Stimulated activated CD8-positive, alpha-beta memory T cell treated with anti-CD3 and anti-CD28 coated beads, Interleukin-15, amount 100 ng/mL, for 4 hours (primary cell): ENCODE results near the gene TBC1D32.
"Not testable (repeated sequence)": the region's sequence is repeated elsewhere in the genome, so short reads cannot be mapped to it uniquely, and the experiment has no call there.

ENCODE experiments used
- DNase-seq, 2 donors: peaks; one replicate each; pipeline ENCODE4 v3.0.0-alpha.2; 2020; ENCODE audit warnings: low read depth in 2 of 2

The TBC1D32 gene

GRCh38 chr6:121334299-121335086 is at the start of gene TBC1D32:
TBC1D32 (minus strand) TSS chr6:121334480; CDS start chr6:121334430, 50 bp downstream.
- DNase-seq = peak; percentile 77 to 85

DNA sequence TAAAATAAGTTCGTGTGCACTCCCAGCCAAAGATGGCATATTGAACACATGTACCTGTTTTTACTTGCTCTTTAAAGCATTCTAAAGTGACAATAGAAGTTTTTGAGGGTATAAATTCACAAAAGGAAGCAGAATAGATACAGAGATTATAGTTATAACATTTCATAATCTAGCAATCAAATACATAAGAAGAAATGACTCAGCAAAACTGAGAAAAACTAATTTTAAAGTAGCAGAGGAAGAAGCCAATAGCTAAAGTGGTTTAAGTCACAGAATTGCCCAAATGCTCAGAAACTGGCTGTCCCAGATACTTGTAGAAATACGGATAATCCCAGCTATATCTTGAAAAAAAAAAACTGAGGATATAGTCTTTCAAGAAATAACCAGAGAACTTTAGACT is 49.2 kb upstream of the TBC1D32 start:
- no peak for DNase-seq

- no peak for DNase-seq
Measured at GRCh38 chr6:121382467-121383121, 48.3 kb upstream of the TBC1D32 start.

DNA sequence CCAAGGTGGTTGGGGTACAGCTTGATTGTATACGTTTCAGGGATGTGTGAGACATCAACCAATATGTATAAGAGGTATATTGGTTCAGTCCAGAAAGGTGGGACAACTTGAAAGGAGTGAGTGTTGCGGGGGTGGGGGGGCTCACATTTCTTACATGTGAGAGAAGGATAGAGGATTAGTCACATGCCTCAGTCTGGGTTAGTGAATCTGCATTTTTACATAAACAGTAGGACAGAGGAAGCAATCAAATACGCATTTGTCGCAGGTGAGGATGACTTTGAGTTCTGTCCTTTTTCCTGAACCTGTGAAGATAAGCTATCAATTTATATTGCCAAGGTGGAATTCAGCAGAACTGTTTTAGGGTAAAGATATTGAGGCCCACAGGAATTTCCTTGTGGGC is 42.1 kb upstream of the TBC1D32 start:
- DNase-seq = no peak

DNA sequence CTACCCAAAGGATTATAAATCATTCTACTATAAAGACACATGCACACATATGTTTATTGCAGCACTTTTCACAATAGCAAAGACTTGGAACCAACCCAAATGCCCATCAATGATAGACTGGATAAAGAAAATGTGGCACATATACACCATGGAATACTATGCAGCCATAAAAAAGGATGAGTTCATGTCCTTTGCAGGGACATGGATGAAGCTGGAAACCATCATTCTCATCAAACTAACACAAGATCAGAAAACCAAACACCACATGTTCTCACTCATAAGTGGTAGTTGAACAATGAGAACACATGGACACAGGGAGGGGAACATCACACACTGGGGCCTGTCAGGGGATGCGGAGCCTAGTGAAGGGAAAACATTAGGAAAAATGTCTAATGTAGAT is 39.9 kb upstream of the TBC1D32 start:
- not testable (repeated sequence) for DNase-seq

- DNase-seq = no peak
Measured at GRCh38 chr6:121365536-121366521, 31.5 kb upstream of the TBC1D32 start.

GRCh38 chr6:121356575-121356974 is 22.3 kb upstream of the TBC1D32 start:
- DNase-seq = no peak

DNA sequence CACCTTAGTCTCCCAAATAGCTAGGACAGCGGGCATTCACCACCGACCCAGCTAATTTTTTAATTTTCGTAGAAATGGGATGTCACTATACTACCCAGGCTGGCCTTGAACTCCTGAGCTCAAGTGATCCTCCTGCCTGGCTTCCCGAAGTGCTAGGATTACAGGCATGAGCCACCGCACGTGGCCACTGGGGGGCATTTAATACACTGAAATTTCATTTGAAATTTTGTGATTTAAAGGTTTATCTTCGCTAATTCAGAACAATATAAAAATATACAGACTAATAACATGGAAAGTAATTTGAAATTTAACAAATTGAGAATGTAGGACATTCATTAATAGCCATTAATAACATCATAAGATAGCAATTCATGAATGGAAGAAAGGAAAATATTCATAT is 20.5 kb upstream of the TBC1D32 start:
- no peak for DNase-seq

GRCh38 chr6:121352941-121353340 is 18.7 kb upstream of the TBC1D32 start:
- DNase-seq = no peak

- DNase-seq = no peak
Measured at GRCh38 chr6:121351916-121352315, 17.6 kb upstream of the TBC1D32 start.

- DNase-seq = no peak
Measured at GRCh38 chr6:121349596-121349995, 15.3 kb upstream of the TBC1D32 start.

GRCh38 chr6:121347484-121347883 is 13.2 kb upstream of the TBC1D32 start:
- no peak for DNase-seq

- no peak for DNase-seq
Measured at GRCh38 chr6:121344539-121344938, 10.3 kb upstream of the TBC1D32 start.

GRCh38 chr6:121339639-121340226 is 5.5 kb upstream of the TBC1D32 start:
- DNase-seq = no peak

DNA sequence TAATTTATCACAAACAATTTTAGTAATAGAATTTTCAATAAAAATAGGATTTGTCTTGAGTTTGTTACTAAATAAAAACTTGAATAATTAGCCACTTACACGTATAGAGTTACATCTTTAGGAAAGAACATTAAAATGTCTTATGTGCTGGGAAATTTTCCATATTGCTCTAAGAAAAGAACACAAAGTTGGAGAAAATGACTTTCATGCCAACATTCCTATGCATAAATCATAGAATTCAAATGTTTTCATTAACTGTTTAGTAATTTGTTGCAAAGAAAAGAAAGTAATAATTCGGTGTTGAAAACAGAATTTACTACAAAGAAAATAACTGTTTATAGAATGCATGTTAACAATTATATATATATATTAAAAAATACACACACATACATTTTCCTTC is 4.7 kb upstream of the TBC1D32 start:
- DNase-seq = no peak

- no peak for DNase-seq
Measured at GRCh38 chr6:121338366-121338765, 4.1 kb upstream of the TBC1D32 start.

GRCh38 chr6:121335087-121336008 is 1.1 kb upstream of the TBC1D32 start:
- no peak for DNase-seq

- not testable (repeated sequence) for DNase-seq
Measured at GRCh38 chr6:121333694-121334093, 586 bp downstream of the TBC1D32 start.

DNA sequence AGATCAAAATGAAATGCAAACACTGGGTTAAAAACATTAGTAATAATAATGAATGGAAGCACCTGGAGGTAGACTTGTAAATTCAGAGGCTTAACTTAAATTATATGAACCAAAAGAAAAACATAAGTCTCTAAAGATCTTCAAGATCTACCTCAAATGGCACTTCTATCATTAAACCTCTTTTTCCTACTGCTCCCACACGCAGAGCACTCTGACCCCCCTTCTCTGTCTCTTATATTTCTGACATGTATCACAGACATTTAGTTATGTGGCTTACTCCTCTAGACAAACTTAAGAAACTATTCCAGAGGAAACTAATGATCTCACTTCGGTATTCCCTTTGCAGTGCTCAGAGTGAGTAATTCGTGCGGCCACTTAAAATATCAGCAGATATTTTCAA is 1.1 kb downstream of the TBC1D32 start:
- no peak for DNase-seq

GRCh38 chr6:121330516-121330915 is 3.8 kb downstream of the TBC1D32 start:
- DNase-seq = no peak

GRCh38 chr6:121321282-121321681 is 13.0 kb downstream of the TBC1D32 start:
- DNase-seq = no peak
